GM21619 (cell line): ENCODE measurements around the gene PIGN.
"Not testable (repeated sequence)": the region's sequence is repeated elsewhere in the genome, so short reads cannot be mapped to it uniquely, and the experiment has no call there.

Source experiments
- ATAC-seq: cut with Tn5 transposase; IDR thresholded peaks from one replicate; pipeline ENCODE4 v1.9.1; 2021; ENCODE audit not compliant: unreplicated experiment

PIGN gene

DNA sequence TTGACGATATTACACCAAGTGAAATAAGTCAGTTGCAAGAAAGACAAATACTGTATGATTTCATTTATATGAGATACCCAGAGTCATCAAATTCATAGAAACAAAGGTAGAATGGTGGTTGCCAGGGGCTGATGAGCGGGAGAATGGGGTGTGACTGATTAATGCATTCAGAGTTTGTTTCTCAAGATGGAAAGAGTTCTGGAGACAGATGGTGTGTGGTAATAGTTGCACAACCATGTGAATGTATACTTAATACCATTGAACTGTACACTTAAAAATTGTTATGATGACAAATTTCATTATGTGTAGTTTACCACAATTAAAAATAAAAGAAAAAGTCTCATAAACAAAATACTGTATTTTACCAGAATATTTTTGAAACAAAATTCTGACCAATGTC, 117.3 kb downstream of the PIGN start:
- ATAC-seq, result no peak

DNA sequence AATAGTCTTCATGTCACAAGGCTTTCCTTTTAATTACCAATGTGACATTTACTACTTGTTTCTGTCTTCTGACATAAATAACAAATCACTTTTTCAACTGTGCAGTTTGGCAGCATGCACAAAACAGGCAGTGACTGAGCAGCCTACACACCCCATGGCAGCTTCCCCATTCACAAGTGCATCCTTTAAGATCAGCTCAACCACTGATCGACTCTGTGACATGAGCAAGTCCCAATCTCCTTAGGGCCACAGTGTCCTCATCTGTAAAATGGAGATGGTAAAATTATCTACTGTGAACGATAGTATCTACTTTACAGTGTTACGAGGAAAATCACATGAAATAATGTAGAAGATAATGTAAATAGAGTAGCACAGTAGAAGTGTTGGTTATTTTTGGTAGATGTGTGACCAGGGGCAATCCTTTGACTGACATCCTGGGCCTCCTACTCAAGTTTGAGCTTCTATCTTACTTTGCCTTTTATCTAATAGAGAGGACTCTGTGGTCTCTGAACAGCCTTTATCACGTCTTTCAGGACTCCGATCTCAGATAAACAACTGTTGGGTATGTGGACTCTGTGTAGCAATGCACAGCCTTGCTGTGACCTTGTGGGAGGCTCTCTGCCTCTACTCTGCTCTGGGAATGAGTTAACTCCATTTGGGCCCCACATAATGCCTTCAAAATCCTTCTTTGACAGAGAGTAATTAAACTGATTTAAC, 120.6 kb downstream of the PIGN start:
- ATAC-seq, result no peak

DNA sequence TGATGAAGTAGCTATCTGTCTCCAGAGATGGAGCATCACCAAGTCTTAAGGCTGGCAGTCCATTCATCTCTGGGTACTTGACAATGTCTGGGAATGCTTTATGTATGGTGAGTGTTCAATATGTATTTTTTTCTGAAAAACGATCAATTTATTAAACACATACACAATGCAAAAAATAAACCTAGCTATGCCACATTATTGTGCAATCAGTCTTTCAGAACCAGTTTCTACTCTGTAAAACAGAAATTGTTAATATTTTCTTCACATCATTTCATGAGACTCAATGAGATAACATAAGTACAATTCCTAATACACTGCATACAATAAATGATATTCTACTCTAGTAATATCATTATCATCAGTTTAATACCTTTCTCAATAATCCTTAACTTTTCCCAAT, 122.5 kb downstream of the PIGN start:
- no peak for ATAC-seq

DNA sequence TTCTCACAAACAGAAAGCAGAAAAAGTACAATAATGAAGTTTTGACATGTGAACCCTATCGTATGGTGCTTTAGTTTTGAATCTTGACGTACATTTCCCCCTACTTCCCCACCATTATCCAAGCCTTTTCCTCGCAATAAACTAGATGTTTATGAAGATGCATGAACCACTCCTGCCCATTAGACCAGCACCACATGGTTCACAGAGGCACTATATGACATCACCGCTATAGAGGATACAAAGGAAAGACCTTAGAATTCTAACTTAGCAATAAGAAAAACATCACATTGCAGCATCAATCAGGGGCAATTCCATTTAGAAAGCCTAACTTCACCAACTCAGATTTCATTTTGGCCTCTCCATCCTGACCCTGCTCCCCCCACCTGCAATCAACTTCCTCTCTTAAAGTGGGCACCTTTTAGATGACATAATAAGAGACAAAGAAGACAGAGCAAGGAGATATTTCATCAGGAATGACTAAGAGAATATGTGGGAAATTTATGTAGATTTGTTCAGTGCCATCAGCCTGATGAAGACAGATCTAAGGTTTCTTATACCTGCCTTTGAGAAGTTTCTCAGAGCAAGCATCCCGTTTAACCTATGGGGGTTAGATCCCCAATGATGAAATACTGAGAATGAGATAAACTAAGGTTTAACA, 124.9 kb downstream of the PIGN start:
- no peak for ATAC-seq

DNA sequence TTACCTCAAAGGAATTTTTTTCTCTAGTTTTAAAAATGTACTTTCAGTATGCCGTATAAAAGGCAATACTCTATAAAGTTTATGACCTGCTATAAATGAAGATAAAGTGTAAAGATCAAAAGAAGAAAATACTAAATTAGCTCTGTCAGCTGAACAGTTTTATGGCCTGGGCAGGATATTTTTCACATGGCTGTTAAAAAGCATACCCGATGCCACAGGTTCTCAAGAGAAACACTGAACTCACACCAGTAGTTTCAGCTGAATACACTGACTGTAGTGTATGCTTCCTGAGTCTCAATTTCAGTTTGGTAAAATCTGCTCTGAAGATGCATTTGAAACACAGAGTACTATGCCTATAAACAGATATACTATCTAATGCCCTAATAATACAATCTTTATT, 126.0 kb downstream of the PIGN start:
- no peak for ATAC-seq

DNA sequence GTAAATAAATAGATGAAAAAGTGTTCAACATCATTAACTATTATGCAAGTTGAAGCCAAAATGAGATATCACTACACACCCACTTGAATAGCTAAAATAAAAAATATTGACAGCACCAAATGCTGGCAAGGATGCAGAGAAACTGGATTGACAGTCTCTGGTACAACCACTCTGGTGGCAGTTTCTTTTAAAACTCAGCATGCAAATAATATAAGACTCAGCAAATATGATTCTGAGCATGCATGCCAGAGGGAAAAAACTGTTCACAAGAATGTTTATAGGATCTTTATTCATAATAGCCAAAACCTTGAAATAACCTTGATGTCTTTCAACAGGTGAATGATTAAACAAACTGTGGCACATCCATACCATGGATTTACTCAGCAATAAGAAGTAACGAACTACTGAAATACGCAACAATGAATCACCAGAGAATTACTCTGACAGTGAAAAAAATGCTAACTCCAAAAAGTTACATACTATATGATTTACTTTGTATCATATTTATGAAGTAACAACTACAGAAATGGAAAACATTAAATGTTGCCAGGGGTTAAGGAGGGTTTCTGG, 131.8 kb downstream of the PIGN start:
- no peak for ATAC-seq

DNA sequence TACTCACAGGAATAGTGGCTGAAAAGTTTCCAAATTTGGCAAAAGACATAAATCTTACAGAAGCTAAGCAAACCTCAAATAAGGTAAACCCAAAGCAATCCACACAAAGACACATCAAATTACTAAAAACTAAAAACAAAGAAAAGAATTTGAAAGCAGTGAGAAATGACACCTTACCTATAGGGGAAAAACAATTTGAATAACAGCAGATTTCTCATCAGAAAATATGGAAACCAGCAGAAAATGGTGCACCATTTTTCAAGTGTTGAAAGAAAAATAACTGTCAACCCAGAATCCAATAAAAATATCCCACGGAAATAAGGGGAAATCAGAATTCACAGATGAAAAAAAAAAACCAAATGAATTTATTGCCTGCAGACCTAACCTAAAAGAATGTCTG, 138.6 kb downstream of the PIGN start:
- ATAC-seq, result no peak

DNA sequence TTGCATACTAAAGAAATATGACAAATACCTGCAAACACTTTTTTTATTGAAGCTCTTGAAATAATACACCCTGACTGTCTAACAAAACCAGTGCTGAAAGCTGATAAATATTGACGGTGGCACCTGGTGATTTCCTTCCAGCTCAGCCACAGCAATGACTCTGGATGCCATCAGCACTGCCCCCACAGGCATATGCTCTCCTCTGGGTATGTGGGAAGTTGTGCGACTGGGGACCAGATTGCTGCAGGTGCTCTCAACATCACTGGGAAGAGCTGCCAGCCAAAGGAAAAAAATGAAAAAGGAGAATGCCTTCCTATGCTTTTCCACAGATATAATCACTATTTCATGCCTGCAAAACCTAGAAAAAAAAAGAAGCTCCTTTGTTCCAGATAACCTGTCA, 141.5 kb downstream of the PIGN start:
- no peak for ATAC-seq

DNA sequence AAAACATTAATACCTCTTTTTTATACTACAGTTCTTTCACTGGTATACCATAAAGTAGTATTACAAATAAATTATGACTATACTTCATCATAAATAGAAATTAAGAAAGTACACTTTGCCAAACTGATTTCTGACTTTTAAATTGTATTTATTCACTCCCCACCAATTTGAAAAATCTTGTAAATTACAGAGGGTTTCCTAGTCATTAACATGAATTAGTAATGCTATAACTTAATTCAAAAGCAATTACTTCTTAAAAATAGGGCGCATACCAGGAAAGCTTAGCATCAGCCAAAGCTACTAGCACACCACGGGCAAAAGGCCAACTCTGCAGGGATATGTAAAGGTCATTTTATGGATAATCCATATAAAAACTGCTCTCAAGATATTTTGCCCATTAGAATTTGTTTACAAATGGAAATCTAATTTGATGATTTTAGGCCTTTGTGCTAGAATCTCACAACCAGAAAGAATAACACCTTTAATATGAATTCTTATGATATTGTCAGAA, 142.3 kb downstream of the PIGN start:
- no peak for ATAC-seq

DNA sequence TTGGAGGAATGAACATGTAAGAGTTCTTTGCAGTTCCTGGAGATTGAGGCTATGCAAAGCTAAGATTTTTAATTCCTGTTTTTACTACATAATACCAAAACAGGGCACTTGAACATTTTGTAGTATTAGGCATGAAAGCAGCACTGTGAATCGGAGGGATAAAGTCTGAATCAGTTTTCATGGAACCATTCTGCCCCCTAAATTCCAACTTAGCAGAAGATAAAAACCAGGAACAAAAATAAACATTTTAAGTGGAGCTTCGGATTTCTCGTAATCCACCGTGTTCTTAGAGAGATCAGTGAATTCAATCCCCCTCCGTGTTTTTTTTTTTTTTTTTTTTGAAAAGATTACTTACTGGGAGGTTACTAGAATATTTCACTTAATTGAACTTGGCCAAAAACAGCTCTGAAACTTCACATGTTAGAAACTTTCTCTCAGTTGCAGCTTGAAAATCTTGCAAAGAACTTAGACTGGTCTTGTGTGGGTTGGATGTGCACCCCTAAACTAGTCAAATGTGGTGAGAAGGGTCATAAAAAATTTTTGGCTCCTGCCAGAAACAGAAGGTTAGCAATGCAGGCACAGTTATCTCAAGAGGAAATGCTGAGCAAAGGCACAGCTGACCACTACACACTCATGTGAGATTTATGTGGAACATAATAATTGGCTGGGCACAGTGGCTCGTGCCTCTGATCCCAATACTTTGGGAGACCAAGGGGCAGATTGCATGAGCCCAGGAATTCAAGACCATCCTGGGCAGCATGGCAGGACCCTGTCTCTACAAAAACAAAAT, 148.7 kb downstream of the PIGN start:
- ATAC-seq, result no peak

DNA sequence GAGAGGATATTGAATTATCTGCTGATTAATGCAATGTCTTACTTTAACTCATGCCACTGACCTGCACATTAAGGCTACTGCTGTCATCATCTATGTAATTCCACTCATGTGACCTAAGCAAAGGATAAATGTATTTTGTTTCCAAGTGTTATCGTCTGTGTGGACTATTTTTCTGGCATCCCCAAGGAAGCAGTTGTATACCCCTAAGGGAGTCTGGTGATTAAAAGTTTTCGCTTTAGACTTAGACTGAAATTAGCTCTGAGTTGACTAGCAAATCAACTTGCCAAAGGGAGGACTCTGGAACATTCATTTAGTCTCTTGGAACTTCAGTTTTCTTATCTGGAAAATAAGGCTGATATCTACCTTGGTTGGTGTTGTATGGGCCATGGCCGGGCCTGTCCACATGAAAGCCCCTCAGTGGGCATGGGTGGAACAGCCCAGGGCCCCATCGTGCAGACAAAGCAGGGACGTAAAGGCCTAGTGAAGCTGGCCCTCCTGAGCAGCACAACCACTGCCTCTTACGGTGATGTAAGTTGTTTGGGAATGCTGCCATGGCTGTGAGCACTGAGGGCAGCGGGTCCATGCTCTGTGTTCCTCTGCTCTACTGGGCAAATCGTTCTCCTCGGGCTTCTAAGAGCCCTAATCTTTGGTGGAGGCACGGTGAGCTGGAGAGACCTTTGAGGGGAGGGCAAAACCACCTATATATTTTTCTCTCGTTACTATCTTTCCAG, 149.7 kb downstream of the PIGN start:
- ATAC-seq, result no peak

DNA sequence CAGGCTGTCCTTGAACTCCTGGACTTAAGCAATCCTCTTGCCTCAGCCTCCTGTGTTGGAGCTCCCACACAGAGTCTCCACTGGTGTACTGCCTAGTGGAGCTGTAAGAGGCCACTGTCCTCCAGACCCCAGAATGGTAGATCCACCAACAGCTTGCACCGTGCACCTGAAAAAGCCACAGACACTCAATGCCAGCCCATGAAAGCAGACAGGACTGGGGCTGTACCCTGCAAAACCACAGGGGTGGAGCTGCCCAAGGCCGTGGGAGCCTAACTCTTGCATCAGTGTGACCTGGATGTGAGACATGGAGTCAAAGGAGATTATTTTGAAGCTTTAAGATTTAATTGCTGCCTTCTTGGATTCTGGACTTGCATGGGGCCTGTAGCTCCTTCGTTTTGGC, 152.6 kb downstream of the PIGN start:
- not testable (repeated sequence) for ATAC-seq

DNA sequence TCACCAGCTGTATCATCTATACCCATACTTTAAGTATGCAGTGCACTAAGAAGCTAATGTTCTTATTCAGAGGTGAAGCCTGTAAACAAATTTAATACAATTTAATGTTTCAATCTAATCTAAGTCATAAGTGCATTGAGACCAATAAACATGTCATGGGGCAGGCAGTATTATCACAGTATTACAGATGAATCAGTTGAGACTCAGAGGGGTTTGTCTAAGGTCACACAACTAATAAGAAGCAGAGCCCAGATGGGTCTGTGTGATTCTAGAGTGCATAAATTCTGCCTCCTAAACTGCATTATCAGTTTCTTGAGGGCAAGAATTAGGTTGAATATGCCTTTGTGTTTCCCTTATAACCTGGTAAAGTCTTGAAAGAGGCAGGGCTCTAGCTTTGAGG, 153.1 kb downstream of the PIGN start:
- no peak for ATAC-seq

DNA sequence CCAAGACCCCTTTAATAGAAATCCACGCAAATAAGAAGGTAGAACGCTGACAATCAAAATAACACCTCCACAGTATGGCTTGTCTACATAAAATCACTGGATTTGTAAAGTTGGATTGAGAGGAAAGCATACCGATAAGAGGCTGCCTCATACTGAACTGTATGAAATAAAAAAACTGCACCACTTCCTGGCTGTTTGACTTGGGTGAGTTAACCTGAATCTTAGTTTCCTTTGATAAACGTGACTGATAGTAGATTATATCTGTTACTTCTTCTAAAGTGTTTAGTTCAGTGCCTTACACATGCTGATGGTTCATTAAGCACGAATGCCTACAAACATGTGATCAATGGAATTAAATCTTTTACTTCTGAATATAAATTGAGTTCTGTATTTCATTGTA, 153.6 kb downstream of the PIGN start:
- ATAC-seq, result no peak

DNA sequence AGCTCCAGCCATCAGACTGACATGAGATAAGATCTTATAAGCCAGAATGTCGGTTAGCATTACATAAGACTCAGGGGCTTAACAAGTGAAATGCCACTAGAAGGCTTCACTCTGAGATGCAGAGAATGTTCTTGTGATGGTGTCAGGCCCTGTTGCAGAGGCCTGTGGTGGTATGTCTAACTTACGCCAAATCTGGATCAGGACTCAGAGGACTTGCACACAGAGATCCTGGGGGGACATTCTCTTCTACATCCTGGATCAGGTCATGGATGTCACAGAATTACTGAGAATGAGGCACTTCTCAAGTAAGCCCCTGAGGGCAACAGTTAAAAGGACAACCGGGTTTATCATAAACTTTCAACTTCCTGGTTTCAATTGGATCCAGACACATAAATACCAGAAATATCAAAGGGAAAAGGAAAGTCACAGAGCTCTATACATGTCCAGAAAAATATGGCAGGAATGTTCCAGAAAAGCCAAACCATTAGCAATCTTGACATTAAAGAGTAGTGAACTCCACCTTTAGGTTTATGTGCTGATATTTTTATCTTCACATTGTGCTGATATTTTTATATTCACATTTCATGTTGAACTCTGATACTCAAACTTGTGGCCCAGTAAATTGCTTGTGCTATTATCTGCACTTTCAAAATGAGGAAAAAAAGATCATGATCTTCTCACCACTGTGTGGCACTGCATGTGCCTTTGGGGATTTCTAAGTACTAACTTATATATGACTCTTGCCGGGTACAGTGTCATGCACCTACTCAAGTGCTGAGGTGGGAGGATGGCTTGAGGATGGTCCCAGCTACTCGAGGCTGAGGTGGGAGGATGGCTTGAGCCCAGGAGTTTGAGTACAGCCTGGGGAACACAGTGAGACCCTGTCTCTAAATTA, 156.5 kb downstream of the PIGN start:
- ATAC-seq, result no peak

DNA sequence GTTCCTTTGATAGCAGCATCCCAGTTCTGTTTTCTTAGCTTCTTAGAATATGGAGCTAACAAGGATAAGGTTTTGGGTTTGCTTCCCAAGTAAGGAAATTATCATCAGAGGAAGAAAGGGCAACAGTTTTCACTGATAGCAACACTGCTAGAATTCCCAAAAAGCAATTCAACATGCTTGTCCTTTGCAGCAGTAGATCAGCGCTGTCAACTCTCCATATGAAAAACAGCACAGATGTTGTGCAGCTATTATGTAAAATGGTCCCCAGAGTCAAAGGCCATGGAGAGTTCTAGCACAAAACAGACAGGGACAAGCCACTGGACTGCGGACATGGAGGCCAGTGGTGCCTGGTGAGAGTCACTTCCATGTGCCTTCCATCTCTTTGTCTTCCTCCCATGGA, 158.1 kb downstream of the PIGN start:
- no peak for ATAC-seq

DNA sequence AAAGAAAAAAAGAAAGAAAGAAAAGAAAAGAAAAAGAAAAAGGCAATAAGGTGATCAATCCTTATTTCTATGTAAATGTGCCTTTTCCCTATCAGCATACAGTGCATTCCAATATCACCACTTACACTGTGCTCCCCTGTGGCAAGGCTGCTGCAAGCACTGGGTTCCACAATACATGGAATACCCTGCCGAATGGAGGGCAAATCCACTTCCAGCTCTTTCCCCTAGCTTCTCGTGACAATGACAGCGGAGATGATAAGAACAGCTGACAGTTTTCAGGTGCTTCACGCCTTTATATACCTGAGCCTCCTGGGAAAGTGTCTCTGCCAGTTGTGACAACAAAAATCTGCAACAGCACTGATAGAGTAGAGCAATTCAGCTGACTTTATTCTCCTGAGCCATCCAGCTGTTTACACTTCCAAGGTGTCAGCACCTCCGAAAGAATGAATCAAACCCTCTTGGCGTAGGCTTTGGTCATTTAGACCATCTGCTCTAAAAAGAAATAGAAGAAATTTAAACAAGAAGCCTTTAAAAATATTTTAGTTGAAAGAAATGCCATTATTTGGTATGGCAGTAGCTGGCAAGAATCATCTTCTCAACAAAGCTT, 158.8 kb downstream of the PIGN start:
- ATAC-seq, result no peak

DNA sequence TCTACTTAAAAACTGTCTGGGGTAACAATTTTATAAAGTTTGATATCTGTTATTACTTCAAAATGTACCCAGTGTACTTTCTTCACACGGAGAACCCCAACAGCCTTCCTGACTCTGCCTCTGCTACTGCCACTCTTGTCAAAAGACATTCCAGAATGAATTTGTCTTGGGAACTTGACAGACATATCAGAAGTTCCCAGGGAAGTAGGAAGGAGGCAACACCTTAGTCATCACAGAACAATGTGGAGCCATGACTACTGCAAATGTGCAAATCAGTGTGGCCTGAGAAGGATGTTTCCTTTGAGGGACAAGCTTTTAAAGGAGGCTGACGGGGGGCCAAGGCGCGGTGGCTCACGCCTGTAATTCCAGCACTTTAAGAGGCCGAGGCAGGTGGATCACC, 160.3 kb downstream of the PIGN start:
- no peak for ATAC-seq

DNA sequence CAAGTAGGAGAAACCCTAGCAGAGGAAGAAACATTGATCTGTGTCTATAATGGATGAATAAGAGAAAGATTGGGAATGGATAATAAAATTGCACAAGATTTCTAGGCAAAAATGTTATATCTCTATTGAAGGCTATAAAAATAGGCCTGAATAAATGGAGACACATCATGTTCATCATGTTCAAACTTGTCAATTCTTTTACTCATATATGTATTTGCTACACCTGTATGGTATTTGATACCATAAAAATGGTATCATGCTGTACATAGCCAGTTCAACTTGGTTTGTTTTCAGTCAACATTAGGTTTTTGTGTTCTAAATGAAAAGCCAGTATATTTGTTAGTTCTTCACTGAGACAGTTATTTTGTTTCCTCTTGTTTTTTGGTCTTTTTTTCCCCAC, 161.9 kb downstream of the PIGN start:
- ATAC-seq, result no peak

DNA sequence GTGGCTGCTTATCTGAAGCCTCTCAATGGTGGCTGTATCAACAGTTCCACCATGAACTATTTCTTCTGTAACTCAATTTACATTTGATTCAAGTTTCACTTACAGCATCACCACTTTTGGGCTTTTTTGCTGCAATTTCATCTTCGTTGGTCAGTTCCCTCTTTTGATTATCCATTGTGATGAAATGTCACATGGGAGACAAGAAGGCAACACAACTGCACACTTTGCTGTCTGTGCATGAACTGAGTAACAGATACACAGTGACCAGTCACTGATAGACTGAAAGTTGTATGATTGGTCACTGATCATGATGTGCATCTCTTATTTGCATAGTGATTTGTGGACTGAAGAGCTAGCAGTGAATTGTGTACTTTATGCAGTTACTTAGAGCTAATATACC, 163.3 kb downstream of the PIGN start:
- no peak for ATAC-seq
